DND-41 (cell line): ENCODE results near the gene FAM13A.

Experiments
- ATAC-seq: fragments of 200-7000 bp; cut with Tn5 transposase; 3 replicates; pipeline ENCODE4 v1.9.1; 2021; ENCODE audit warnings: low read depth; ENCODE audit not compliant: insufficient read depth
- DNase-seq: peaks from one replicate; pipeline ENCODE4 v3.0.0-alpha.2; 2020
- H2AFZ ChIP-seq: 2 replicates; pipeline ENCODE4 v1.6.0; 2012; ENCODE audit warnings: low read depth, low read length
- H3K27ac ChIP-seq: 2 replicates; pipeline ENCODE4 v1.5.1; 2012; ENCODE audit warnings: low read length, inconsistent platforms
- H3K27me3 ChIP-seq: fragments of 200-600 bp; sonication (generic); 2 replicates; pipeline ENCODE4 v1.6.0; 2012; ENCODE audit warnings: low read length, mild to moderate bottlenecking, inconsistent platforms; ENCODE audit not compliant: insufficient read depth, poor library complexity
- H3K36me3 ChIP-seq: 2 replicates; pipeline ENCODE4 v1.5.1; 2012; ENCODE audit warnings: low read length, inconsistent platforms; ENCODE audit not compliant: insufficient read depth
- H3K4me1 ChIP-seq: 2 replicates; pipeline ENCODE4 v1.5.1; 2012; ENCODE audit warnings: mild to moderate bottlenecking, low read length; ENCODE audit not compliant: insufficient read depth
- H3K4me2 ChIP-seq: 2 replicates; pipeline ENCODE4 v1.6.0; 2012; ENCODE audit warnings: mild to moderate bottlenecking, moderate library complexity, low read length, inconsistent platforms; ENCODE audit not compliant: insufficient read depth
- H3K4me3 ChIP-seq, 2 experiments: fragments of 200-600 bp in 1 of 2; shearing (Covaris generic) in 1 of 2; 2 replicates each; pipeline ENCODE4 v1.5.1; 2012 to 2016; ENCODE audit warnings: inconsistent platforms in 2 of 2, low read length in 2 of 2, mild to moderate bottlenecking in 2 of 2, low read depth in 1 of 2, moderate library complexity in 1 of 2
- H3K79me2 ChIP-seq: 2 replicates; pipeline ENCODE4 v1.6.0; 2012; ENCODE audit warnings: low read length, inconsistent platforms; ENCODE audit not compliant: insufficient read depth
- H3K9ac ChIP-seq: 2 replicates; pipeline ENCODE4 v1.6.0; 2012; ENCODE audit warnings: low read depth, mild to moderate bottlenecking, inconsistent platforms, low read length, moderate library complexity
- H3K9me3 ChIP-seq: 2 replicates; pipeline ENCODE4 v1.5.1; 2012; ENCODE audit warnings: low read length, moderate library complexity, mild to moderate bottlenecking, inconsistent platforms; ENCODE audit not compliant: insufficient read depth, severe bottlenecking
- H4K20me1 ChIP-seq: 2 replicates; pipeline ENCODE4 v1.6.0; 2012; ENCODE audit warnings: low read length; ENCODE audit not compliant: insufficient read depth
- EZH2 ChIP-seq: IDR thresholded peaks from 3 replicates; pipeline ENCODE4 v1.6.1; 2012; ENCODE audit warnings: borderline replicate concordance, low read depth, mild to moderate bottlenecking, moderate library complexity, low read length, inconsistent platforms; ENCODE audit not compliant: severe bottlenecking
- TF ChIP-seq, protein P1 (sequence below): IDR thresholded peaks from 2 replicates; pipeline ENCODE4 v1.5.1; 2012; ENCODE audit warnings: borderline replicate concordance, low read length, moderate library complexity, mild to moderate bottlenecking; ENCODE audit not compliant: poor library complexity, severe bottlenecking; ENCODE audit errors: extremely low read depth

FAM13A gene

DNA sequence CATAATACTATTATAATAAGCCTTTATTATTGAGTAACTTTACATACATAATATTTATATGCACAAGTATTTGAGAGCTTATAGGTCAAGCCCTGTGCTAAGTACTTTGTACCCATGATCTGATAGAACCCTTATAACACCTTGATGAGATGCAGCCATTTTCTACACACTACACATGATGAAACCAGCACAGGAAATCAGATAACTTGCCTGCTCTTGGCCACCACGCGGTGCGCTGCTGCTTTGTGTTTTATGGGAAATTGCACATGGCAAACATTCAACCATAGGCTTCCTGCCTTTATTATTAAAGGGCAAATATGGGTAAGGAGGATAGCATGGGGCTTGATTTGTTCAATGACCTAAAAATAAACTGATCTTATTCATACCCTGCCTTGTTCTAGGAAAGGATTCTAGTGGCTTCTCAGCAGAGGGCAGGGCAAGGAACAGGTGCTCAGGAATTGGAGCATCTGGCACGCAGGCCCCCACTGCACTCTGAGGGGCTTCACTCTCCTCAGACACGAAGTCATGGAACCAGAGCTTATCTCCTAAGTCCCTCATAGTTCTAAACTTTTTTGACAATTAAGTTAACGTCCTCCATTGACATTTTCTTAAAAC is 327.7 kb downstream of the FAM13A start:
- H3K36me3 ChIP-seq = peaks cover 20% of the 10 kb centered on the region
- no peak overlapping the region for H3K9ac ChIP-seq
- ATAC-seq (no peak), DNase-seq (no peak)
- no peak overlapping the region for H3K4me3 ChIP-seq
- no peaks in the 10 kb centered on the region for H4K20me1 ChIP-seq
- H3K27ac ChIP-seq = no peak overlapping the region
- no peak overlapping the region for H3K4me2 ChIP-seq
- H2AFZ ChIP-seq = no peak overlapping the region
- H3K79me2 ChIP-seq = no peaks in the 10 kb centered on the region
- H3K27me3 ChIP-seq = no peaks in the 10 kb centered on the region
- TF ChIP-seq, protein P1, sequence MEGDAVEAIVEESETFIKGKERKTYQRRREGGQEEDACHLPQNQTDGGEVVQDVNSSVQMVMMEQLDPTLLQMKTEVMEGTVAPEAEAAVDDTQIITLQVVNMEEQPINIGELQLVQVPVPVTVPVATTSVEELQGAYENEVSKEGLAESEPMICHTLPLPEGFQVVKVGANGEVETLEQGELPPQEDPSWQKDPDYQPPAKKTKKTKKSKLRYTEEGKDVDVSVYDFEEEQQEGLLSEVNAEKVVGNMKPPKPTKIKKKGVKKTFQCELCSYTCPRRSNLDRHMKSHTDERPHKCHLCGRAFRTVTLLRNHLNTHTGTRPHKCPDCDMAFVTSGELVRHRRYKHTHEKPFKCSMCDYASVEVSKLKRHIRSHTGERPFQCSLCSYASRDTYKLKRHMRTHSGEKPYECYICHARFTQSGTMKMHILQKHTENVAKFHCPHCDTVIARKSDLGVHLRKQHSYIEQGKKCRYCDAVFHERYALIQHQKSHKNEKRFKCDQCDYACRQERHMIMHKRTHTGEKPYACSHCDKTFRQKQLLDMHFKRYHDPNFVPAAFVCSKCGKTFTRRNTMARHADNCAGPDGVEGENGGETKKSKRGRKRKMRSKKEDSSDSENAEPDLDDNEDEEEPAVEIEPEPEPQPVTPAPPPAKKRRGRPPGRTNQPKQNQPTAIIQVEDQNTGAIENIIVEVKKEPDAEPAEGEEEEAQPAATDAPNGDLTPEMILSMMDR = no peak
- no peak for TF ChIP-seq EZH2
- no peaks in the 10 kb centered on the region for H3K4me1 ChIP-seq
- no peaks in the 10 kb centered on the region for H3K9me3 ChIP-seq

DNA sequence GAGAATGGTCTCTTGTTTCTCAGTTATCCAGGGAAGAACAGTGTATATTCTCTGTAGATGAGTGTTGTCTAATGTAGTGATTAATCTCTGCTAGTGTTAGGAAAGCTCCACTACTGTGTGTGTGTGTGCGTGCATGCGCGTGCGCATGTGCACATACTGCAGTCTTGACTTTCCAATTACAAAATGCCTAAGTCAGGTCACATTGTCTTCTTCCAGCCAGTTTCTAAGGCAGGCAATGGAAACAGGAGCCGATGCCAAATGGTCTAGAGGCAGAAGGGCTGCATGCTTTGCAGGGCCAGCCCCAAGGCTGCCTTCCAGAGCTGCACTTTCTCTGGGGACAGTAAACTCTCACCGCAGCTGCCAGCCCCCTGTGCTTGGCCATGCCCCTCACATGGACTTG is 328.8 kb downstream of the FAM13A start:
- Histone ChIP-seq H3K4me2 (no peak overlapping the region), H3K9me3 (no peaks in the 10 kb centered on the region), H4K20me1 (no peaks in the 10 kb centered on the region), H3K4me1 (no peaks in the 10 kb centered on the region), H3K4me3 (no peak overlapping the region), H3K27me3 (no peaks in the 10 kb centered on the region), H3K79me2 (no peaks in the 10 kb centered on the region), H3K9ac (no peak overlapping the region), H3K36me3 (peaks cover 25% of the 10 kb centered on the region), H2AFZ (no peak overlapping the region), H3K27ac (no peak overlapping the region)
- DNase-seq (no peak), ATAC-seq (no peak)
- TF ChIP-seq EZH2 = no peak
- TF ChIP-seq, protein P1 = no peak

DNA sequence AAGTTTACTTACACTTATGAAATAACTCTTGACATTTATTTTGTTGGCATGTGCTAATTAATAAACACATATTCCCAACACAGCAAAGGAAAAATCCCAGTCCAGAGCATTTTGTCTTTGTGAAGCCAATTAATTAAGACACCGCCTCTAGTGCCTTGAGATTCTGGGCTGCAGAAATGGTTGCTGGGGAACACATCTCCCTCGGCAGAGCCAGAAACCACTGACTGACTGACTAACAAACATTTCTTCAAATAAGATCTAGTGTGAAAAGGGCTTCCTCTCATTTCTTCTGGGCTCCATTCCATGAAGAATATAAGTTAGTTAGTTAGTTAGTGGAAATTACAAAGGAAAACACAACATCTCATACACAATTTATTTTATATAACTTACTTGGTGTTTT is 331.0 kb downstream of the FAM13A start:
- no peaks in the 10 kb centered on the region for H3K79me2 ChIP-seq
- DNase-seq = no peak
- no peaks in the 10 kb centered on the region for H3K27me3 ChIP-seq
- no peak overlapping the region for H3K4me3 ChIP-seq
- no peak overlapping the region for H3K4me2 ChIP-seq
- H3K9me3 ChIP-seq = no peaks in the 10 kb centered on the region
- no peak for ATAC-seq
- peaks cover 31% of the 10 kb centered on the region for H3K36me3 ChIP-seq
- no peaks in the 10 kb centered on the region for H4K20me1 ChIP-seq
- H3K27ac ChIP-seq = no peak overlapping the region
- no peak overlapping the region for H2AFZ ChIP-seq
- no peaks in the 10 kb centered on the region for H3K4me1 ChIP-seq
- no peak overlapping the region for H3K9ac ChIP-seq
- TF ChIP-seq, protein P1 = no peak
- TF ChIP-seq EZH2 = no peak

DNA sequence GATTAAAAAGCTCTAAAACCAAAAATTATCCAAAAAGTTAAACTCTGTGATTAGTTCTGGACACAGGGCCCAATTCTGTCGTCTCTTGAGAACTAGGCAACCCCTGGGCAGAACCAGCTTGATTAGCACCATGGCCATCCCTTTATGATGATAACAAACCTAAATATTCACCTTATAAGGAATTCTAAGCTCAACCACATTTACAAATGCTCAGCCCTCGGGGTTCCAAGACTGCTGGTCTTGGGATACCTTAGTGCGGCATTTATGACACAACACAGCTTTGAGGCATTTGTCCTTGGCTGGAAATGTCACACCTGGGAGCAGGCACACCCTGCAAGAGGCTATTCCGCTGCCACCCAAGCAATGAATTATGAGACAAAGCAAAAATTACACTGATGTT is 331.8 kb downstream of the FAM13A start:
- H3K36me3 ChIP-seq = peaks cover 31% of the 10 kb centered on the region
- no peak for DNase-seq
- TF ChIP-seq EZH2 = no peak
- TF ChIP-seq, protein P1 = no peak
- H3K4me1 ChIP-seq = no peaks in the 10 kb centered on the region
- no peak for ATAC-seq
- H3K9ac ChIP-seq = no peak overlapping the region
- no peak overlapping the region for H3K4me3 ChIP-seq
- no peak overlapping the region for H3K27ac ChIP-seq
- no peaks in the 10 kb centered on the region for H3K27me3 ChIP-seq
- no peaks in the 10 kb centered on the region for H3K79me2 ChIP-seq
- H2AFZ ChIP-seq = no peak overlapping the region
- H3K9me3 ChIP-seq = no peaks in the 10 kb centered on the region
- H3K4me2 ChIP-seq = no peak overlapping the region
- H4K20me1 ChIP-seq = no peaks in the 10 kb centered on the region
